ENCODE results near the gene STIMATE. TPM values are rescaled to one million over a fixed set of nuclear protein-coding genes. Genes with fewer than 3 reads are reported as not detected.

The STIMATE gene
- total and polyA plus RNA-seq, 2 donors from 2014 or later: 21.4 to 23.3 TPM

DNA sequence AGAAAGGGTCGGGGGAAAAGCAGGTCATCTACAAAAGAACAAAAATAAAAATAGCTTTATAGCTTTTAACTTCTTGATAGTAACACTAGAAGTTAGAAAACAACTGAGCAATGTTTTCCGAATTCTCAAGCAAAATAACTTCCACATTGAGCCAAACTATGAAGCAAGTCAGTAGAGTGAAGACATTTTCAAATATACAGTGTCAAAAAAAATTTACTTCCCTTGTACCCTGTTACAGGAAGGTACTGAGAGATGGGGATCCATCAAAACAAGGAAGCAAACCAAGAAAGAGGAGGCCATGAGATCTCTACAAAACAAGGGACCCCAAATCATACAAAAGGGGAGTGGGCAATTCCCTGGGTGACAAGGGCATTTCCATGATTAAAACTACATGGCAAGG lies 26.6 kb upstream of the STIMATE start:
- TF ChIP-seq, protein P1, sequence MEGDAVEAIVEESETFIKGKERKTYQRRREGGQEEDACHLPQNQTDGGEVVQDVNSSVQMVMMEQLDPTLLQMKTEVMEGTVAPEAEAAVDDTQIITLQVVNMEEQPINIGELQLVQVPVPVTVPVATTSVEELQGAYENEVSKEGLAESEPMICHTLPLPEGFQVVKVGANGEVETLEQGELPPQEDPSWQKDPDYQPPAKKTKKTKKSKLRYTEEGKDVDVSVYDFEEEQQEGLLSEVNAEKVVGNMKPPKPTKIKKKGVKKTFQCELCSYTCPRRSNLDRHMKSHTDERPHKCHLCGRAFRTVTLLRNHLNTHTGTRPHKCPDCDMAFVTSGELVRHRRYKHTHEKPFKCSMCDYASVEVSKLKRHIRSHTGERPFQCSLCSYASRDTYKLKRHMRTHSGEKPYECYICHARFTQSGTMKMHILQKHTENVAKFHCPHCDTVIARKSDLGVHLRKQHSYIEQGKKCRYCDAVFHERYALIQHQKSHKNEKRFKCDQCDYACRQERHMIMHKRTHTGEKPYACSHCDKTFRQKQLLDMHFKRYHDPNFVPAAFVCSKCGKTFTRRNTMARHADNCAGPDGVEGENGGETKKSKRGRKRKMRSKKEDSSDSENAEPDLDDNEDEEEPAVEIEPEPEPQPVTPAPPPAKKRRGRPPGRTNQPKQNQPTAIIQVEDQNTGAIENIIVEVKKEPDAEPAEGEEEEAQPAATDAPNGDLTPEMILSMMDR (IDR thresholded peaks at IDR 0.05; ENCODE audit: borderline replicate concordance, extremely low read depth, insufficient read depth): no peak
- intact Hi-C loops (cut with DNase I): no loop called here
- H3K9me3 ChIP-seq (ENCODE audit: control insufficient read depth in 2 of 3, insufficient read depth in 1 of 3, low read length in 3 of 3): no peaks in the 10 kb centered on the region
- no peak for FAIRE-seq
- DNase-seq: no peak
- no peaks in the 10 kb centered on the region for H3K4me1 ChIP-seq (ENCODE audit: control insufficient read depth in 2 of 3, insufficient read depth in 2 of 3, low read depth in 1 of 3, low read length in 3 of 3)
- H3K27me3 ChIP-seq (ENCODE audit: control insufficient read depth, insufficient read depth, low read length): no peaks in the 10 kb centered on the region
- H3K27ac ChIP-seq (ENCODE audit: low read depth in 2 of 2, low read length in 2 of 2): no peak overlapping the region
- no peak overlapping the region for H3K4me3 ChIP-seq (ENCODE audit: low read length in 3 of 3)
- H3K36me3 ChIP-seq (ENCODE audit: control insufficient read depth in 2 of 3, insufficient read depth in 3 of 3, low read length in 3 of 3): peaks cover 0 to 22% (median 14%) of the 10 kb centered on the region in 3 donors
- no peak overlapping the region for H3K9ac ChIP-seq (ENCODE audit: low read length in 3 of 3)

DNA sequence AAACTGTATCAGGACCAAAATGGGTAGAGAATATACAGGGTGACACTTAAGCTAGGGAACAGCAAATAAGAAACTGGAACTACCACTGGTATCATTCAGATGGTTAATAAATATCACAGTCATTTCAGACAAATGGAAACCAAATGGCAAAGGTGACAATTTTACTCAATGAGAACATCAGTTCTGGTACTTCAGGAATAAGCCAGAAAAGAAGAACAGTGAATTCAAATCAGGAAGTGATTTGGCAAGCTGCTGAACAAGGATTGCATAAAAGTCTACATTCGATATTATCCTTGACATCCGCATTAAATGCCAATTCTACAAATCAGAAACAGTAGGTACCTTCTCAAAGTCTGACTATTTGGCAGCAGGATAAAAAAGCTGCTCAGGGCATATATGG lies 23.5 kb upstream of the STIMATE start:
- FAIRE-seq (no peak), DNase-seq (no peak)
- Histone ChIP-seq H3K4me1 (ENCODE audit: control insufficient read depth in 2 of 3, insufficient read depth in 2 of 3, low read depth in 1 of 3, low read length in 3 of 3) (no peaks in the 10 kb centered on the region), H3K9ac (ENCODE audit: low read length in 3 of 3) (no peak overlapping the region), H3K9me3 (ENCODE audit: control insufficient read depth in 2 of 3, insufficient read depth in 1 of 3, low read length in 3 of 3) (no peaks in the 10 kb centered on the region), H3K27ac (ENCODE audit: low read depth in 2 of 2, low read length in 2 of 2) (no peak overlapping the region), H3K36me3 (ENCODE audit: control insufficient read depth in 2 of 3, insufficient read depth in 3 of 3, low read length in 3 of 3) (peaks cover 0 to 22% (median 11%) of the 10 kb centered on the region in 3 donors), H3K4me3 (ENCODE audit: low read length in 3 of 3) (no peak overlapping the region), H3K27me3 (ENCODE audit: control insufficient read depth, insufficient read depth, low read length) (no peaks in the 10 kb centered on the region)
- intact Hi-C loops (cut with DNase I): no loop called here
- TF ChIP-seq, protein P1 (IDR thresholded peaks at IDR 0.05; ENCODE audit: borderline replicate concordance, extremely low read depth, insufficient read depth): no peak

DNA sequence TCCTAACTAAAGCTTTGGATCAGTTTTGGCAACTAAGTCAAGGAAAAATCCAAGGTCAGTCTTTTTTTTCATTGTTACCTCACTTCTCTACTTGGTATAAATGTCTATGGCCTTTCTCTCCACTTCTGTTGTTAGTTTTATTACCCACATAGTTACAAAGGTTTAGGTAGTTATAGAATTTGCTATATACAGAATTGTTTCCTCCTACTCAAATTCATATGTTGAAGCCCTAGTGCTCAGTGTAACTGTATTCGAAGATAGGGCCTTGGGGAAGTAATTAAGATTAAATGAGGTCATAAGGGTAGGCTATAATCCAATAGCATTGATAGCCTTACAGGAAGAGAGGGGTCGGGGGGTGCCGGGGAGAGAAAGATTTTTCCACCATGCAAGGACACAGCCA lies 19.7 kb upstream of the STIMATE start:
- TF ChIP-seq, protein P1 (IDR thresholded peaks at IDR 0.05; ENCODE audit: borderline replicate concordance, extremely low read depth, insufficient read depth): no peak
- Histone ChIP-seq H3K4me1 (ENCODE audit: control insufficient read depth in 2 of 3, insufficient read depth in 2 of 3, low read depth in 1 of 3, low read length in 3 of 3) (no peaks in the 10 kb centered on the region), H3K9ac (ENCODE audit: low read length in 3 of 3) (no peak overlapping the region), H3K27ac (ENCODE audit: low read depth in 2 of 2, low read length in 2 of 2) (no peak overlapping the region), H3K4me3 (ENCODE audit: low read length in 3 of 3) (no peak overlapping the region), H3K9me3 (ENCODE audit: control insufficient read depth in 2 of 3, insufficient read depth in 1 of 3, low read length in 3 of 3) (no peaks in the 10 kb centered on the region), H3K36me3 (ENCODE audit: control insufficient read depth in 2 of 3, insufficient read depth in 3 of 3, low read length in 3 of 3) (peaks cover 0 to 22% (median 17%) of the 10 kb centered on the region in 3 donors), H3K27me3 (ENCODE audit: control insufficient read depth, insufficient read depth, low read length) (no peaks in the 10 kb centered on the region)
- intact Hi-C loops (cut with DNase I): no loop called here
- DNase-seq (no peak), FAIRE-seq (no peak)

DNA sequence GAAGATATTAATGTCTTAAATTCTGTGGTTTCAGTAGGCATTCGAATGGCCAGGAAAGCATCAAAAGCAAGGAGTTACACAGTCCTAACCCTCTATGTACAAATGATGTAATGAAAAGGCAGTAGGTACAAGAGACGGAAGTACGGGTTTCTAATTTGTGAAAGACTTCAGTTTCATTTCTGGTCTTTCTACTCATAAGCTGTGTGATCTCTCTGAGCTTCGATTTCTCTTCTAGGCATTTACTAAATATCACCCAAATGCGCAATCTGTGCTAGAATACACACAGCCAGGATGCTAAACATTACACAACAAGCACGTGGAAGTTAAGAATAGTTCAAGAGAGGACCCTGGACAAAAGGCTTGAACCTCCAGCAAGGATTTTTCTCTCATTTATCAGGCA lies 17.9 kb upstream of the STIMATE start:
- H3K36me3 ChIP-seq (ENCODE audit: control insufficient read depth in 2 of 3, insufficient read depth in 3 of 3, low read length in 3 of 3): peaks cover 0 to 14% (median 9%) of the 10 kb centered on the region in 3 donors
- no peak for DNase-seq

More for the DNA sequence above, 17.9 kb upstream of the STIMATE start:
- intact Hi-C loops (cut with DNase I): no loop called here
- Histone ChIP-seq H3K4me1 (ENCODE audit: control insufficient read depth in 2 of 3, insufficient read depth in 2 of 3, low read depth in 1 of 3, low read length in 3 of 3) (no peaks in the 10 kb centered on the region), H3K9me3 (ENCODE audit: control insufficient read depth in 2 of 3, insufficient read depth in 1 of 3, low read length in 3 of 3) (no peaks in the 10 kb centered on the region), H3K9ac (ENCODE audit: low read length in 3 of 3) (no peak overlapping the region), H3K27ac (ENCODE audit: low read depth in 2 of 2, low read length in 2 of 2) (no peak overlapping the region), H3K27me3 (ENCODE audit: control insufficient read depth, insufficient read depth, low read length) (no peaks in the 10 kb centered on the region), H3K4me3 (ENCODE audit: low read length in 3 of 3) (no peak overlapping the region)
- FAIRE-seq: no peak
- TF ChIP-seq, protein P1 (IDR thresholded peaks at IDR 0.05; ENCODE audit: borderline replicate concordance, extremely low read depth, insufficient read depth): no peak

Measured in kidney (tissue), 14 donors.